GM21515 (cell line): ENCODE data around the gene STARD3NL.

Experiments
- ATAC-seq: cut with Tn5 transposase; IDR thresholded peaks from one replicate; pipeline ENCODE4 v1.9.1; 2021; ENCODE audit not compliant: unreplicated experiment

STARD3NL gene

GRCh38 chr7:38182450-38182849 lies 4.4 kb downstream of the STARD3NL start:
- no peak for ATAC-seq

- no peak for ATAC-seq
These were observed 7.6 kb downstream of the STARD3NL start for GRCh38 chr7:38185395-38186307.

- ATAC-seq = no peak
These were observed 8.7 kb downstream of the STARD3NL start for GRCh38 chr7:38186593-38187314.

- ATAC-seq = peak; percentile 68
These were observed 9.9 kb downstream of the STARD3NL start for GRCh38 chr7:38187794-38188440.

GRCh38 chr7:38189231-38189938 lies 11.3 kb downstream of the STARD3NL start:
- no peak for ATAC-seq

GRCh38 chr7:38190011-38190410 lies 12.0 kb downstream of the STARD3NL start:
- no peak for ATAC-seq

GRCh38 chr7:38191791-38192190 lies 13.7 kb downstream of the STARD3NL start:
- ATAC-seq = no peak

- ATAC-seq = no peak
These were observed 14.3 kb downstream of the STARD3NL start for GRCh38 chr7:38192327-38192726.

- ATAC-seq = no peak
These were observed 18.0 kb downstream of the STARD3NL start for GRCh38 chr7:38195804-38196595.

GRCh38 chr7:38198366-38198765 lies 20.3 kb downstream of the STARD3NL start:
- no peak for ATAC-seq

GRCh38 chr7:38199154-38199553 lies 21.1 kb downstream of the STARD3NL start:
- ATAC-seq = no peak

- ATAC-seq = no peak
These were observed 21.7 kb downstream of the STARD3NL start for GRCh38 chr7:38199782-38200181.

- no peak for ATAC-seq
These were observed 28.0 kb downstream of the STARD3NL start for GRCh38 chr7:38206071-38206470.

GRCh38 chr7:38207843-38208242 lies 29.8 kb downstream of the STARD3NL start:
- no peak for ATAC-seq

GRCh38 chr7:38211486-38211885 lies 33.4 kb downstream of the STARD3NL start:
- ATAC-seq = no peak

GRCh38 chr7:38211940-38212339 lies 33.9 kb downstream of the STARD3NL start:
- no peak for ATAC-seq

- no peak for ATAC-seq
These were observed 37.1 kb downstream of the STARD3NL start for GRCh38 chr7:38215115-38215514.

- peak; percentile 84 for ATAC-seq
These were observed 38.0 kb downstream of the STARD3NL start for GRCh38 chr7:38215735-38216670.

GRCh38 chr7:38217672-38218071 lies 39.6 kb downstream of the STARD3NL start:
- ATAC-seq = no peak
